HG03520 (cell line): Measurements from ENCODE around the gene CSE1L.
"Not testable (repeated sequence)": the region's sequence is repeated elsewhere in the genome, so short reads cannot be mapped to it uniquely, and the experiment has no call there.

Experiments
- ATAC-seq: cut with Tn5 transposase; IDR thresholded peaks from one replicate; pipeline ENCODE4 v1.9.1; 2021; ENCODE audit warnings: mild to moderate bottlenecking, moderate library complexity; ENCODE audit not compliant: unreplicated experiment

Gene CSE1L

GRCh38 chr20:49054056-49054643, 8.0 kb downstream of the CSE1L start:
- ATAC-seq = no peak

GRCh38 chr20:49063279-49063678, 17.2 kb downstream of the CSE1L start:
- ATAC-seq = no peak

GRCh38 chr20:49074521-49074920, 28.4 kb downstream of the CSE1L start:
- ATAC-seq = no peak

- ATAC-seq = no peak
These were observed 32.2 kb downstream of the CSE1L start for GRCh38 chr20:49078310-49078709.

- not testable (repeated sequence) for ATAC-seq
These were observed 36.2 kb downstream of the CSE1L start for GRCh38 chr20:49082295-49082694.

- ATAC-seq = no peak
These were observed 45.0 kb downstream of the CSE1L start for GRCh38 chr20:49091104-49091503.

- no peak for ATAC-seq
These were observed 45.6 kb downstream of the CSE1L start for GRCh38 chr20:49091762-49092161.

- no peak for ATAC-seq
These were observed 50.2 kb downstream of the CSE1L start for GRCh38 chr20:49096203-49096730.

GRCh38 chr20:49097159-49097558, 51.0 kb downstream of the CSE1L start:
- ATAC-seq = no peak

GRCh38 chr20:49098136-49098535, 52.0 kb downstream of the CSE1L start:
- ATAC-seq = no peak

- no peak for ATAC-seq
These were observed 52.9 kb downstream of the CSE1L start for GRCh38 chr20:49099011-49099410.

GRCh38 chr20:49100292-49100691, 54.2 kb downstream of the CSE1L start:
- not testable (repeated sequence) for ATAC-seq

- no peak for ATAC-seq
These were observed 54.9 kb downstream of the CSE1L start for GRCh38 chr20:49100972-49101371.

GRCh38 chr20:49103019-49103418, 56.9 kb downstream of the CSE1L start:
- ATAC-seq = no peak

- ATAC-seq = no peak
These were observed 57.7 kb downstream of the CSE1L start for GRCh38 chr20:49103647-49104364.

- ATAC-seq = no peak
These were observed 58.2 kb downstream of the CSE1L start for GRCh38 chr20:49104365-49104648.

- not testable (repeated sequence) for ATAC-seq
These were observed 59.0 kb downstream of the CSE1L start for GRCh38 chr20:49104979-49105547.

GRCh38 chr20:49106328-49106727, 60.2 kb downstream of the CSE1L start:
- ATAC-seq = no peak

- no peak for ATAC-seq
These were observed 64.9 kb downstream of the CSE1L start for GRCh38 chr20:49110767-49111694.

GRCh38 chr20:49112596-49113274, 66.6 kb downstream of the CSE1L start:
- no peak for ATAC-seq

- no peak for ATAC-seq
These were observed 69.5 kb downstream of the CSE1L start for GRCh38 chr20:49115564-49115963.
